Stimulated activated CD4-positive, alpha-beta T cell treated with anti-CD3 and anti-CD28 coated beads, Interleukin-1b, Interleukin-23, amount 100 ng/mL, for 24 hours (primary cell): Measurements from ENCODE around the gene OR51B2.
"Not testable (repeated sequence)": the region's sequence is repeated elsewhere in the genome, so short reads cannot be mapped to it uniquely, and the experiment has no call there.

Source experiments
- DNase-seq, 4 experiments: peaks; one replicate each; pipeline ENCODE4 v3.0.0-alpha.2; 2020; ENCODE audit warnings: low read depth in 4 of 4, low spot score in 1 of 4

OR51B2 gene

GRCh38 chr11:5324197-5324596 lies at the start of gene OR51B2:
TSS of gene OR51B2 (minus strand) at chr11:5324297. CDS start at chr11:5324297, 0 bp downstream.
- no peak for DNase-seq

- no peak for DNase-seq
These were observed 45.7 kb upstream of the OR51B2 start for GRCh38 chr11:5369789-5370188.

- no peak for DNase-seq
These were observed 44.5 kb upstream of the OR51B2 start for GRCh38 chr11:5368502-5369043.

GRCh38 chr11:5367448-5368074 lies 43.5 kb upstream of the OR51B2 start:
- DNase-seq = no peak

GRCh38 chr11:5366856-5367255 lies 42.8 kb upstream of the OR51B2 start:
- DNase-seq = no peak

GRCh38 chr11:5366365-5366764 lies 42.3 kb upstream of the OR51B2 start:
- DNase-seq = not testable (repeated sequence)

- DNase-seq = no peak
These were observed 40.1 kb upstream of the OR51B2 start for GRCh38 chr11:5364214-5364613.

GRCh38 chr11:5363679-5364078 lies 39.6 kb upstream of the OR51B2 start:
- no peak for DNase-seq

GRCh38 chr11:5362017-5362625 lies 38.0 kb upstream of the OR51B2 start:
- DNase-seq = no peak

GRCh38 chr11:5356031-5356430 lies 31.9 kb upstream of the OR51B2 start:
- DNase-seq = not testable (repeated sequence)

- no peak for DNase-seq
These were observed 27.1 kb upstream of the OR51B2 start, which contains the start of gene OR51B6 for GRCh38 chr11:5351208-5351607. TSS of gene OR51B6 (plus strand) at chr11:5351508. CDS start at chr11:5351508, 0 bp downstream.

- no peak for DNase-seq
These were observed 25.5 kb upstream of the OR51B2 start for GRCh38 chr11:5349550-5349949.

GRCh38 chr11:5348551-5349194 lies 24.6 kb upstream of the OR51B2 start:
- DNase-seq = no peak

GRCh38 chr11:5345831-5346230 lies 21.7 kb upstream of the OR51B2 start:
- DNase-seq = no peak

GRCh38 chr11:5343474-5344335 lies 19.6 kb upstream of the OR51B2 start, which contains the start of gene OR51B5:
TSS of gene OR51B5 (minus strand) at chr11:5343524. CDS start at chr11:5343524, 0 bp downstream.
- no peak for DNase-seq

- DNase-seq = no peak
These were observed 15.8 kb upstream of the OR51B2 start for GRCh38 chr11:5339771-5340322.

GRCh38 chr11:5337253-5337652 lies 13.2 kb upstream of the OR51B2 start:
- not testable (repeated sequence) for DNase-seq

GRCh38 chr11:5336331-5336730 lies 12.2 kb upstream of the OR51B2 start:
- no peak for DNase-seq

- DNase-seq = no peak
These were observed 11.1 kb upstream of the OR51B2 start for GRCh38 chr11:5335170-5335569.

- DNase-seq = no peak
These were observed 6.8 kb downstream of the OR51B2 start for GRCh38 chr11:5317292-5317691.
